NCI-H2107 treated with DMSO at 0.1 percent for 48 hours (cell line): ENCODE results near the gene PTPRN2.

Experiments
- DNase-seq: peaks from one replicate; lab custom pipeline; 2025; ENCODE audit not compliant: unreplicated experiment; lab: John Stamatoyannopoulos, UW

Gene PTPRN2

DNA sequence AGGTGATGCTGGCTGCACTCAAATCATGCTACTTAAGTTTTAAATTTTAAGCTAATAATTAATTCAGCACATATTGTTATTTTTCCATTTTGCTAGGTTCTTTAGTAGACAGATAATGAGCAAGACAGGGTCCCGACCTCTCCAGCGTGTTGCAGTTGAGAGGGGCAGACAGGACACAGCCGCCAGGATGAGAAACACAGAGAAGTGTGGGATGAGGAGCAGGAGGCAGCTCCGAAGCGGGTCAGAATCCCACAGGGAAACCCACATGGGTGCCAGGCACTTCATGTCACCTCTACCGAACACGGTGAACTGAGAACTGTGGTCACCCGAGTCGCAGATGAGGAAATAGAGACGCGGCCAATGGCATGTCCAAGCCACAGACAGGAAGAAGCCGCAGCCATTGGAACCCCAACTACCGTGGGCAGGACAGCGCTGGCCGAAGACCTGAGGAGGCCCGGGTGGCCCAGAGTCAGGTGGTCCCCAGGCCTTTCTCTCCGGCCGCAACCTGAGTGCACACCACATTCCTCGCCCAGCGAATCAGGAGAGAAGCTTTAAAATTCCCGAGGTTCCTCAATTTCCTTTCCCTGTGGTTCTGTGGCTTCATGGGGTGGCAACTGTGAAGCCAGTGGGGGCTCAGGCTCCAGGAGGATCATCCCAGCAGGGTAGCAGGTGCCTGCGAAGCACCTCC, 1037.9 kb downstream of the PTPRN2 start:
- DNase-seq = no peak

DNA sequence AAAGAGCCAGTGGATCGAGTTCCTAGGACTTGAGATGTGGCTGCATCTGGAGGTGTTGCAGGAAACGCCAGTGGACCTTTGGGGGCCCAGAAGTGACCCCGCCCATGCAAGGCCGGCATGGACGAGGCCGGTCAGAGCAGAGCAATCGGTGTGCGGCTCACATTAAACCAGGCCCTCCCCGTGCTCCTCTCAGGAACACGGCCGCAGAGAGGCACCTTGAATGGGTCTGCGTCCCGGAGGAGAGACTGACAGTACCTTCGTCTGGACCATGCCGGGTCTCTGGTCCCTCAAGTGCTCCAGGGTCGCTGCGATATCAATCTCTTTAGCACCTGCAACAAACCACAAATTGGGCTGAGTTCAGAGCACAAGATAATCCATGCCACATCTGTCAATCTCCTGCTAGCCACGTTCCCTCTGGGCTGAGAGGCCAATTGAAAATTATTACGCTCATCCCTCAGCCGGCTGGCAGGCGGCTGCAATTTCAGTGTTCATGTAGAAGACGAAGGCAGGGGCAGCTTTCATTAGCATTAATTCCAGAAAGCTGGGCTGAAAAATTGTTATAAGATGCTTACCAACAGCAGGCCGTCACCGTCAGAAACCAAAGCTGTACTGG, 1038.8 kb downstream of the PTPRN2 start:
- no peak for DNase-seq

- no peak for DNase-seq
Observed at GRCh38 chr7:157547611-157548010, 1040.0 kb downstream of the PTPRN2 start.

DNA sequence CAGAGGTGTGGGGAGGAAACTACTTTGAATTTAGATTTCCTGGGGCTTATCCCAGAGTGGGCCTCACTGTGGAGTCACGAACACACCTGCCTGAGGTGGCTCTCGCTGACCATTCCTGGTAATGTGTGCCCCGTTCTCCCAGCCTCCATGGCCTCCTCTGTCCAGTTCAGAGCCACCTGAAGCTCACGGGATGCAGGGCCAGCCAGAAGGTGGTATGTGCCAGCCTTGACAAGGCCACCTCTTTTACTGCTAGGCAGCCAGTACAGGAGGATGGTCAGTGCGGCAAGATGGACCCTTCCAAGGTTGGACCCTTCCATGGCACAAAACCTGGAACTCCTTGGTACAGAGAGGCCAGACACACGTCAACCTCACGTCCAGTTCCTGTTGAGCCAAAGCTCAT, 1040.5 kb downstream of the PTPRN2 start:
- no peak for DNase-seq

DNA sequence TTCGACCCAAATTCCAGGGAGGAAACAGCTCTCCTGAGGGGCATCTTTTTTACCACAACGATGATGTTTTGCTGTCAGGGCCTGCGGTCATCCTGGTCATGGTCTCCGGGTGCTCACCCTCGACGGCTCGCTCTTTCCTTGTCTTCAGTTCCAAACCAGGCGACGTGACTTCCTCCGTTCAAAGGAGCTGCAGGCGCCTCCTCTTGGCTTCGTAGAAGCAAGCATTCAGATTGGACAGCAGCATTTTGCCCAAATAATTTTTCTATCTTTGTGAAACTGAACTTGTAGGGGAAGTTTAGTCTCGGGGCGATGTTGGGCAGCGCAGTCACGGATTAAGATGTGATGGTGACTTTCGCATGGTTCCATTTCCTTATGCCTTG, 1042.0 kb downstream of the PTPRN2 start:
- no peak for DNase-seq

GRCh38 chr7:157544980-157545680, 1042.5 kb downstream of the PTPRN2 start:
- no peak for DNase-seq

DNA sequence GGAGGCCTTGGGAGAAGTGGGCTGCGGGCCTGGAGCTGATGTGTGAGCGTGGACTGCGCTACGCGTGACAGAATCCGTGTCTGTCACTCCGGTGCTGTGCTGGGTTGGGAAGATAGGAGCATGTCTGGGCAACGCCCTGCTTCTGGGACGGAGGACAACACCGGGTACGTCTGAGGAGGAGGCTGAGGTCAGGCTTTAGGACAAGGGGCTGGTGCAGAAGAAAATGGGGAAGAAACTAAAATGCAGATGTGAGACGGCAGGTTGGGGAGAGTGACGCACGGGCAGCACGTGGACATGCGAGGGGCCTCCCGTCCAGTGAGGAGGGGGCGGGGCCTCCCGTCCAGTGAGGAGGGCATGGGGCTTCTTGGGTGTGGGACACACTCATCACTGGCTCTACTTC, 1043.4 kb downstream of the PTPRN2 start:
- DNase-seq = no peak

DNA sequence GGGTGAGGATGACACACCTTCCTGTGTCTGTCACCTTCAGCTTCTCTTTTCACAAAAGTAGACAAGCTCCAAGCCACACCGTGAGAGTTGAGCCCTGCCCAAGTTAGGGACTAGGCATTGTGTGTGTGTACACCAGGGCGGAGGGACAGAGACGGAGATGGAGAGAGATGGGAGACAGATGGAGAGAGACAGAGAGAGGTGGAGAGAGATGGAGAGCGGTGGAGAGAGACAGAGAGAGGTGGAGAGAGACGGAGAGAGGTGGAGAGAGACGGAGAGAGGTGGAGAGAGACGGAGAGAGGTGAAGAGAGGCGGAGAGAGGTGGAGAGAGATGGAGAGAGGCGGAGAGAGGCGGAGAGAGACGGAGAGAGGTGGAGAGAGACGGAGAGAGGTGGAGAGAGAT, 1043.8 kb downstream of the PTPRN2 start:
- no peak for DNase-seq

DNA sequence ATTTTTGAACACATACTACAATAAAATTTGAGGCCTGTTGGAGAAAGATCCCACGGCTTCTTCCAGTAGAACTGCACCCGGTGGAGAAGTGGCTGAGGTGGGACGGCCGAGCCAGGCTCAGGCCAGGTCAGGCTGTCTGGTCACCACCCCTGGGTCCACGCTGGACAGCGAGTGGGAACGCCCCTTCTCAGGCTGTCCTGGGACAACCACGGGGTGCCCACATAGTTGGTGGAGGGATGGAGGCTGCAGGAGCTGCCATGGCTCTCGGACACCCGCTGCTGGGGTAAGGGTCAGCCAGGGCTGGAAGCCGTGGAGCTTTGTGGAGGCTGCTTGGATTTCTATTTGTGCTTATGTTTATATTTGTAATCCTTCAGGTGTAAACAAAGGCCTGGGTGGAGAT, 1044.3 kb downstream of the PTPRN2 start:
- DNase-seq = no peak

- DNase-seq = no peak
Observed at GRCh38 chr7:157542068-157543021, 1045.3 kb downstream of the PTPRN2 start.

- no peak for DNase-seq
Observed at GRCh38 chr7:157541295-157542067, 1046.1 kb downstream of the PTPRN2 start.

GRCh38 chr7:157540606-157541294, 1046.9 kb downstream of the PTPRN2 start:
- DNase-seq = no peak

DNA sequence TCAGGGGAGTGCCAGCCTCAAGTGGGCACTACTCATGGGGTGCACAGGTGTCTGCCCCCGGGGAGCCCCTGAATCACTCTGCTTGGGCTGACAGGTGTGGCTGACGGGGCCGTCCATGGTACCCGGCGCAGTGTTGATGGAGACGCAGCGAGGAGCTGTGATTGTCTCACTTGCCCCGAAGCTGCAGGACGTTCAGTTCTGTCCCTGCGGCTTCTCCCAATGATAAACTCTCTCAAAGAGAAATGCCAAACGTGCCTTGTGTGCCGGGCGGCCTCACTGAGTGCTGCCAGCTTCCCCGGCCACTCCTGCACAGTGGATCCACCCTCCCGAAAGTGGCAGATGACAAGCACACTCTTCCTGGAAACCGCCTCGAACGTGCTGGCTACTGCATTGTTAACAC, 1047.6 kb downstream of the PTPRN2 start:
- DNase-seq = no peak

DNA sequence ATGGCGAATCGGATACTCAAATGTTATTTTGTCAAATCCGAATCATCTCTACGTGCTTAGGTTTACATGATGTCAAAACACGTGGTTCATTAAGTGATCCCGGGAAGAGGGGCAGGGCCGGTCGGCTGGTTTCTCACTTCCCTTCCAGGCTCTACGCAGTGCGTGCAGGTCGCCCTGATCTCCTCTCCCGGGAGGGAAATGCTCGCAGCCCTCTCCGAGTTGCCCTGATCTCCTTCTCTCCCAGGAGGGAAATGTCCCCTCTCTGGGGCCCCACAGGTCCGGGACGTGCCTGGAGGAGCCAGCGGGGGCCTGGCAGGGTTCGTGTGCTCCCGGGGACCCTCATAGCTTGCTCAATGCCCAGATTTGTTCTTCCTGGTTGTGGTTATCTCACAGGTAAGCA, 1048.1 kb downstream of the PTPRN2 start:
- DNase-seq = no peak

DNA sequence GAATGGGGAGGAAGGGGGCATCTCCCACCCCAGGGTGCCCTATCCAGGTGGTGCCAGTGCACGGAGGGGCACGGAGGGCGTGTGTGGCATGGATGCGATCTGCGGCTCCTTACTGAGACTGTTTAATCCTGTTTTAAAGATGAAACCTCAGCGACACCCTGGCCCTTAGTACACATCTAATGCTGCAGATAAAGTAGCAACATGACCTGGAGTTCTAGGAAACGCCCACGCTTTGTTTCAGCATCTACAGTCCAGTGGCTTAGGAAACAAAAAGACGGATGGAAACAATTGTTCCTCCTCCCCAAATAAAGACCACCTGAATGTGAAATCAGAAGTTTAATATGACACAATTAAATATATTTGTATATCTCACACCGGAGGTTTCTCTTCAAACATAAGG, 1048.9 kb downstream of the PTPRN2 start:
- DNase-seq = no peak

DNA sequence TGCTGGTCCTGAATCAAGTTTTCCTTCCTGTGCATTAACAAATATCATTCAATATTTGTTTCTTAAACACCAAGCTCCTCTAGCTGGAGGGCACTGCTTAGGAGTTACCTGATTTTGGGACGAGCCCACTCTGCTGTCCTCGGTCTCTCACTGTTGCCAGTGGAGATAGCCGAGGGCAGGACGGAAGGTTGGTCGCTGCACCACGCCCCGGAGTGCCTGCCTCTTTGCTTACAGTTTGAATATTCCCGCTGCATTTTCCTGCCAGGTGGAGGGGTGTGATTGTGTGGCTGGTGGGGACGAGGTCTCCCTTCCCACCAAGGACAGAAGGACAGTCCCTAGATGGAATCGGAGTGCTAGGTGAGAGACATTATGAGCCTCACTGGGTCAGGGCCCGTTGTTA, 1049.3 kb downstream of the PTPRN2 start:
- no peak for DNase-seq

DNA sequence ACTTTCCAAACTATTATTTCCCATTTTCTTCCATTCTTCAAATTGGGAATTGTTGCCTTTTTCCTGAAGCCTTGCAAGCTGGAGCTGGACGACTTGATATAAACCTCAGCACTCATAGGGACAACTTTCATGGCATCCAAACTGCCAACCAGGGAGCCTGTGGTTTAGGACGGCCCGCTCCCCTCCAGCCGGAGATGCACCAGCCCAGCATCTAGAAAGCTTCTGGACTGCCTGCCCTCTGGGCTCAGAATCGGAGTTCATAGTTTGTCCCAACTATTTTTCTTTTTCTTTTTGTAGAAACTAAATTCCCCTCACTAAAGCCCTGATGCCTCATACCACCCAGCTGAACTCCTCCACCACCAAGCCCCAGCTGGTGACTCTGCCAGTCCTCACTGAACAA, 1050.6 kb downstream of the PTPRN2 start:
- no peak for DNase-seq

DNA sequence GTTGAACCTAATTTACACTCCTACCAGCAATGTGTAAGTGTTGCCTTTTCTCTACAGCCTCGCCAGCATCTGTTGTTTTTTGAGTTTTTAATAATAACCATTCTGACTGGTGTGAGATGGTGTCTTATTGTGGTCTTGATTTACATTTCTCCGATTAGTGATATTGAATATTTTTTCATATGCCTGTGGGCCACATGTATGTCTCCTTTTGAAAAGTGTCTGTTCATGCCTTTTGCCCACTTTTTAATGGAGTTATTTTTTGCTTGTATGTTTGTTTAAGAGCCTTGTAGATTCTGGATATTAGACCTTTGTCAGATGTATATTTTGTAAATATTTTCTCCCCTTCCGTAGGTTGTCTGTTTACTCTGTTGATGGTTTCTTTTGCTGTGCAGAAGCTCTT, 1055.6 kb downstream of the PTPRN2 start:
- DNase-seq = no peak

GRCh38 chr7:157529768-157530560, 1057.7 kb downstream of the PTPRN2 start:
- no peak for DNase-seq
